Lower lobe of right lung (tissue), 2 donors: Measurements from ENCODE around the gene PRAME. TPM values are rescaled to one million over a fixed set of nuclear protein-coding genes. Genes with fewer than 3 reads are reported as not detected.

Experiments
- ATAC-seq, 2 donors: fragments of 200-7000 bp; cut with Tn5 transposase; one replicate each; pipeline ENCODE4 v1.9.1; 2020 to 2022; ENCODE audit warnings: mild to moderate bottlenecking in 2 of 2, moderate library complexity in 2 of 2
- DNase-seq: peaks from one replicate; pipeline ENCODE4 v3.0.0-alpha.2; 2020
- H3K27ac ChIP-seq: fragments of 200-600 bp; one replicate; pipeline ENCODE4 v1.8.0; 2022
- H3K27me3 ChIP-seq: fragments of 200-600 bp; one replicate; pipeline ENCODE4 v1.8.0; 2022; ENCODE audit warnings: low read depth
- H3K36me3 ChIP-seq: fragments of 200-600 bp; one replicate; pipeline ENCODE4 v1.8.0; 2022; ENCODE audit warnings: mild to moderate bottlenecking
- H3K4me1 ChIP-seq: fragments of 200-600 bp; one replicate; pipeline ENCODE4 v1.8.0; 2022
- H3K4me3 ChIP-seq: fragments of 200-600 bp; one replicate; pipeline ENCODE4 v1.8.0; 2022; ENCODE audit warnings: mild to moderate bottlenecking
- H3K9me3 ChIP-seq: fragments of 200-600 bp; one replicate; pipeline ENCODE4 v1.8.0; 2022
- CTCF ChIP-seq: fragments of 200-600 bp; IDR thresholded peaks from one replicate; pipeline ENCODE4 v1.8.0; 2022; ENCODE audit warnings: antibody characterized with exemption, mild to moderate bottlenecking
- intact Hi-C: fragments of 100-400 bp; cut with DNase I; formaldehyde crosslinking; loops from one replicate; pipeline ENCODE4 v1.11.0; 2022
- total RNA-seq: library from RNA; stranded (reverse); fragmentation: NEBNext Ultra II Directional; extraction: Animal tissue kit (Norgen Biotek cat#: 25700); gene quantifications from one replicate; pipeline ENCODE4 v1.2.1, GENCODE V29; 2021
- donor health status: DM: no; HTN: yes; CAD: no; lungs with severe emphysema.

The PRAME gene
- total RNA-seq, 1 donor from 2014 or later: not detected

GRCh38 chr22:22576244-22576988, 17.4 kb upstream of the PRAME start:
- intact Hi-C loops: no loop called here
- H3K27ac ChIP-seq: no peak overlapping the region
- peak; percentile 77 for TF ChIP-seq CTCF
- DNase-seq: no peak
- no peaks in the 10 kb centered on the region for H3K27me3 ChIP-seq
- ATAC-seq: peak; percentile 57 to 74
- H3K4me3 ChIP-seq: no peak overlapping the region
- H3K9me3 ChIP-seq: no peaks in the 10 kb centered on the region
- H3K36me3 ChIP-seq: no peaks in the 10 kb centered on the region
- no peaks in the 10 kb centered on the region for H3K4me1 ChIP-seq

GRCh38 chr22:22574361-22574760, 15.3 kb upstream of the PRAME start:
- intact Hi-C loops: no loop called here

GRCh38 chr22:22573047-22573889, 14.2 kb upstream of the PRAME start:
- H3K4me1 ChIP-seq: no peaks in the 10 kb centered on the region
- no peaks in the 10 kb centered on the region for H3K36me3 ChIP-seq
- no peak for ATAC-seq
- no peak for DNase-seq
- H3K27ac ChIP-seq: no peak overlapping the region
- no peak for TF ChIP-seq CTCF
- H3K4me3 ChIP-seq: no peak overlapping the region
- intact Hi-C loops: no loop called here
- H3K9me3 ChIP-seq: no peaks in the 10 kb centered on the region
- H3K27me3 ChIP-seq: peaks cover 8% of the 10 kb centered on the region

More at GRCh38 chr22:22574361-22574760, 15.3 kb upstream of the PRAME start:
- Histone ChIP-seq H3K27ac (no peak overlapping the region), H3K4me1 (no peaks in the 10 kb centered on the region), H3K36me3 (no peaks in the 10 kb centered on the region), H3K4me3 (no peak overlapping the region), H3K27me3 (peaks cover 1% of the 10 kb centered on the region), H3K9me3 (no peaks in the 10 kb centered on the region)
- DNase-seq (no peak), ATAC-seq (no peak)
- no peak for TF ChIP-seq CTCF

GRCh38 chr22:22571862-22572261, 12.8 kb upstream of the PRAME start:
- ATAC-seq: no peak
- Histone ChIP-seq H3K9me3 (no peaks in the 10 kb centered on the region), H3K27ac (no peak overlapping the region), H3K4me1 (no peaks in the 10 kb centered on the region), H3K36me3 (no peaks in the 10 kb centered on the region), H3K4me3 (no peak overlapping the region), H3K27me3 (peaks cover 8% of the 10 kb centered on the region)
- DNase-seq: no peak
- no peak for TF ChIP-seq CTCF
- intact Hi-C loops: no loop called here

- Histone ChIP-seq H3K27ac (no peak overlapping the region), H3K27me3 (peaks cover 8% of the 10 kb centered on the region), H3K9me3 (no peaks in the 10 kb centered on the region), H3K36me3 (no peaks in the 10 kb centered on the region), H3K4me1 (no peaks in the 10 kb centered on the region), H3K4me3 (no peak overlapping the region)
- no peak for TF ChIP-seq CTCF
- DNase-seq (no peak), ATAC-seq (no peak)
- intact Hi-C loops: no loop called here
These were observed 12.4 kb upstream of the PRAME start for GRCh38 chr22:22571429-22571828.
